Activated CD4-positive, alpha-beta T cell treated with anti-CD3 and anti-CD28 coated beads, Interleukin-2, amount 50 U/mL, for 1 hour (primary cell): ENCODE results near the gene ZNF391.
"Not testable (repeated sequence)": the region's sequence is repeated elsewhere in the genome, so short reads cannot be mapped to it uniquely, and the experiment has no call there.

Source experiments
- DNase-seq: peaks from one replicate; pipeline ENCODE4 v3.0.0-alpha.2; 2020

The ZNF391 gene

DNA sequence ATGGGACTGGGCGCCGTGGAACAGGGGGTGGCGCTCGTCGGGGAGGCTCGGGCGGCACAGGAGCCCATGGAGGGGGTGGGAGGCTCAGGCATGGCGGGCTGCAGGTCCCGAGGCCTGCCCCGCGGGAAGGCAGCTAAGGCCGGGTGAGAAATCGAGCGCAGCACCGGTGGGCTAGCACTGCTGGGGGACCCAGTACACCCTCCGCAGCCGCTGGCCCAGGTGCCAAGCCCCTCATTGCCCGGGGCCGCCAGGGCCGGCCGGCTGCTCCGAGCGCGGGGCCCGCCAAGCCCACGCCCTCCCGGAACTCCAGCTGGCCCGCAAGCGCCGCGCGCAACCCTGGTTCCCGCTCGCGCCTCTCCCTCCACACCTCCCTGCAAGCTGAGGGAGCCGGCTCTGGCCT lies 36.3 kb downstream of the ZNF391 start:
- DNase-seq: not testable (repeated sequence)

DNA sequence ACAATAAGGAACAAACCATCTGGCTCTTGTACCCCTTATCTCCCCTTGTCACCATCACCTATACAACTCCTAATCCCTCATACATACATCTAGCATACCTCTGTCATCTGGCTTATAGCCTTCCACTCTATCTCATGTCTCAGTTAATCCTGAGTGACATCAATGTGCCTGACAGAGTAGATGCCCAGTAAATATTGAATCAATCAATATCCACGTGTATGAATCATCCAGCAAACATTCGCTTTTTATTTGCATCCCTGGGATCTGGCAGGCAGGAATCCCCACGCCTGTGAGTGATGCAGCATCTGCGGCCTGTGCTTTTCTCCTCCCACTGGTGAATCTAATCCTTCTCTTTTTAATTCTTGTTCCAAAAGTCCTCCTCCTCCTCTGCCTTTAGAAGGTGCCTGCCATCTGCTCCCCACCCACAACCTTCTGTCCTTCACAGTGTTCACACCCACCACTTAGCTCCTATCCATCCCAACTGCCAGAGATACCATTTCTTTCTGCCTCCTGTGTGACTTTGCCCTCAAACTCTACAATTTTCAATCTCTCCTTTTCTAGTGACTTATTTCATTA lies 37.6 kb downstream of the ZNF391 start:
- no peak for DNase-seq

DNA sequence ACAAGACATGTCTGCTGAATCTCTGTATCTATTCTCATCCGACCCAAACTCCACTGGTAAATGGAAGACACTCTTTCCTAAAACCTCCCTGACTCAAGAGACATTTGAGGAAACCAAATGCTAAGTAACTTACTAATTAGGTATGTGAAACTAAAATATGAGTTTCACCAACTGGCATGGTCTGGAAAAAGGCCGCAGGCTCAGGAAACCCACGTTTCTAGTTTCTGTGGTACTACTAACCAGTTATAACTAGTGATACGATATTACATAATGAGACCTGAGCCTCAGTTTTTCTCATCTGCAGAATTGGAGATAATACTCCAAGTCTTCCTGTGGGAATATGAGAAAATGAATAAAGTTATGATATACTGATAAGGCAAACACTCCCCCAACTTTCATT lies 39.9 kb downstream of the ZNF391 start:
- no peak for DNase-seq

DNA sequence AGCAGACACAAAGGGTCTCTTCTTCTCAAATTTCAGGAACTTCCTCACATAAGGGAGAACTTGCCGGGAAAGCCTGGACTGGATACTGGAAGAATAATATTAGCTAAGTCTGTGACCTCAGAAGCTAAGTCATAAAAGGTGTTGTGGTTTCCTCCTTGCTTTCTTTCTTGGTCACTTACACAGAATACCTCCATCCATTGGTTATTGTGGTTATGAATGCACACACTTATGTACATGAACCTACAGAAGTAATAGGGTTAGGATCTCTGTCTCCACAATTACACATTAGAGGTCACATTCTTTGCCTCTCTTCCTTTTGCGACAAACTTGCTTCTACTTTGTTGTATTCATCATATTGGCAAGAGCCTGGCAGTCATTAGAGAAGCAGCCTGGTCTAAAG lies 40.4 kb downstream of the ZNF391 start:
- DNase-seq: no peak

DNA sequence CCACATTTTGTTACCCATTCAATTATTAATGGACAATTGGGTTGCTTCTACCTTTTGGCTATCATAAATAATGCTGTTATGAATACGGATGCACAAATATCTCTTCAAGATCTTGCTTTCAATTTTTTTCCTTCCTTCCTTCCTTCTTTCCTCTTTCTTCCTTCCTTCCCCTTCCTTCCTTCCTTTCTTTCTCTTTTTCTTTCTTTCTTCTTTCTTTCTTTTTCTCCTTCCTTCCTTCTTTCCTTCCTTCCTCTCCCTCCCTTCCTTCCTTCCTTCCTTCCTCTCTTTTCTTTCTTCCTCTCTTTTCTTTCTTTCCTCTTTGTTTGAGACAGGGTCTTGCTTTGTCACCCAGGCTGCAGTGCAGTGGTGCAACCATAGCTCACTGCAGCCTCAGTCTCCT lies 45.2 kb downstream of the ZNF391 start:
- DNase-seq: no peak

DNA sequence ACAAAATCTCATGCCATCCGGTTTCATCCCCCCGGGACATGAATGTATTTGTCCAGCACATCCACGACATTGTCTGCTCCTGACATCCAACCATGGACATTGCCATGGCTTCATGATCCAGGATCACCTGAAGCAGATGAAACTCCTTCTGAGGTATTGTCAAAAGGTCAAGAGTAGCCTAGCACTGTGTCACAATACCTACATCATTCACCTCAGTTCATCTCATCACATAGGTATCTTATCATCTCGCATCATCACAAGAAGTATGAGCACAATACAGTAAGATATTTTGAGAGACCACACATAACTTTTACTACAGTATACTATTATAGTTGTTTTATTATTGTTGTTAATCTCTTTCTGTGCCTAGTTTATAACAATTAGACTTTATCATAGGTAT lies 50.8 kb downstream of the ZNF391 start:
- DNase-seq: no peak

DNA sequence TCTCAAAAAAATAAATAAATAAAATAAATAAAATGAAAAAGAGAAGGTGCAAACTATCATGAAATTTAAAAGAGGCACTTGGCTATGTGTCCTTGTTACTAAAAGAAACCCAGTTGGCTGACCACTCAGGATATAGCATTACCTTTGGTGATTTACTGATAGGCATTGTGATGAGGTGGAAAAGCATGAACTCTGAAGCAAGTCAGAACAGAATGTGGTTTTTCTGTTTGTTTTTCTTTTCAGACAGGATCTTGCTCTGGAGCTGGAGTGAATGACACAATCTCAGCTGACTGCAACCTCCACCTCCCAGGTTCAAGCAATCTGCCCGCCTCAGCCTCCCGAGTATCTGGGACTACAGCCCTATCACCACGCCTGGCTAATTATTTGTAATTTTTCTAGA lies 52.4 kb downstream of the ZNF391 start:
- no peak for DNase-seq

DNA sequence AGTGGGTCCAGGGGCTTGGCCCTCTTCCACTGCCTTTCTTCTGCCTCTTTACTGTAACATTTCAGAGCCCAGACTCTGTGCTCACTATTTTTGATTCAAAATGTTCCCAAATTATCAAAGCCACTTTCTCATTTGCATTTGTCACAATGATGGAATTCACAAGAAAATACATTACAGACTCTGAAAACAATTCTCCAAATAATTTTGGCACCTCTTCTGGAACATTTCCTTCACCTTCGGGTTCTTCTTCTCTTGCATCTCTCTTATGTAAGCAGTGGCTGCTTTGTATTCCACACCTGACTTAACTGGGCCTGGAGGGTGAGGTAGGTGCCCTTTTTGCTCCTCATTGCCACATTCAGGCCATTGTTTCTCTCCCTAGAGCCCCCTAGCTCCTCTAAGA lies 54.4 kb downstream of the ZNF391 start:
- no peak for DNase-seq

DNA sequence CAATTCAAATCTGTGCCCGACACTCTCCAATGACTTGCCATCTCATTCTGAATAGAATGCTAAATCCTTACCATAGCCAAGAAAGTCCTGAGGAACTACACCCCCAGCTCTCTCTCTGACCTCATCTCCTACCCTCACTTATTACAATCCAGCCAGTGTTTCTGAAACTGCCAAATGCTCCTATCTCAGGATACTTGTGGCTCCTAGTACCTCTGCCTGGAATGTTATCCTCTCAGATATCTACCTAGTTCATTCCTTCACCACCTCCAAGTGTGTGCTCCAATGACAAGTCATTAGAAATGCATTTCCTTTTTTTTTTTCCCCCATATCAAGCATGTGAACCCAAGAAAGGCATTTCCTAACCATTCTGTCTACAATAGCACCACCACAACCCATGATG lies 59.9 kb downstream of the ZNF391 start:
- DNase-seq: no peak

DNA sequence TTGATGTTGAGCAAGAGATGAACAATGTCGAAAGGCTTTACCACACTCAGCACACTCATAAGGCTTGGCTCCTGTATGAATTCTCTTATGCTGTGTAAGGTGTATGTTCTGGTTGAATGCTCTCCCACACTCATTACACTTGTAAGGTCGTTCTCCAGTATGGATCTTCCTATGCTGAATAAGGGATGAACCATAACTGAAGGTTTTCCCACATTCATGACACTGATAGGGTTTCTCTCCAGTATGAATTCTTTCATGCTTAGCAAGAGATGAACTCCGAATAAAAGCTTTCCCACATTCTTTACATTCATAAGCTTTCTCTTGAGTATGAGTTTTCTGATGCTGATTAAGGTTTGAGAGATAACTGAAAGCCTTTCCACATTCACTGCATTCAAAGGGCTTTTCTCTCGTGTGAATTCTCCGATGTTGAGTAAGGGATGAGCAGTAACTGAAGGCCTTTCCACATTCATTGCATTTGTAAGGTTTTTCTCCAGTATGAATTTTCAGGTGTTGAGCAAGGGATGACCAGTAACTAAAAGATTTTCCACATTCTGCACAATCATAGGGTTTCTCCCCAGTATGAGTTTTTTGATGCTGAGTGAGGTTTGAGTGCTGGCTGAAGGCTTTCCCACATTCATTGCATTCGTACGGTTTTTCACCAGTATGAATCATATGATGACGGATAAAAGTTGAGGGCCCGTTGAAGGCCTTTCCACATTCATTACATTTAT lies 63.3 kb downstream of the ZNF391 start:
- no peak for DNase-seq

DNA sequence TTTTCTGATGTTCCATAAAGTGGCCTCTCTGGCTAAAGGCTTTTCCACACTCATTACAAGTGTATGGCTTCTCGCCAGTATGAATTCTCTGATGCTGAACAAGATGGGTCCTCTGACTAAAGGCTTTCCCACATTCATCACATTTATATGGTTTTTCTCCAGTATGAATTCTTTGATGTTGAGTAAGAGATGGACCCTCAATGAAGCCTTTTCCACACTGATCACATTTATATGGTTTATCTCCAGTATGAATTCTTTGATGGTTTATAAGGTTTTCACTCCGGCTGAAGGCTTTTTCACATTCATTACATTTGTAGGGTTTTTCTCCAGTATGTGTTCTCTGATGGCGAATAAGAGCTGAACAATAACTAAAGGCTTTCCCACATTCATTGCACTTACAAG lies 63.9 kb downstream of the ZNF391 start:
- no peak for DNase-seq
